GM06990 (cell line): ENCODE measurements around the gene PI4KA.
"Not testable (repeated sequence)": the region's sequence is repeated elsewhere in the genome, so short reads cannot be mapped to it uniquely, and the experiment has no call there.

ENCODE experiments used
- DNase-seq: peaks from one replicate; pipeline ENCODE4 v3.0.0-alpha.2; 2011; ENCODE audit not compliant: insufficient read length; ENCODE audit errors: extremely low read depth
- H3K27me3 ChIP-seq: replicated peaks from 2 replicates; pipeline ENCODE4 v1.6.0; 2011; ENCODE audit warnings: low read length; ENCODE audit not compliant: control insufficient read depth, insufficient read depth
- H3K36me3 ChIP-seq: 2 replicates; pipeline ENCODE4 v1.5.1; 2011; ENCODE audit warnings: low read length; ENCODE audit not compliant: control insufficient read depth, insufficient read depth
- H3K4me3 ChIP-seq: replicated peaks from 2 replicates; pipeline ENCODE4 v1.5.1; 2011; ENCODE audit warnings: low read depth, mild to moderate bottlenecking, control low read depth, low read length
- CTCF ChIP-seq: IDR thresholded peaks from 2 replicates; pipeline ENCODE4 v1.5.1; 2011; ENCODE audit warnings: low read length, control low read depth, mild to moderate bottlenecking, inconsistent platforms; ENCODE audit not compliant: insufficient read depth, poor library complexity, severe bottlenecking

The PI4KA gene

GRCh38 chr22:20847318-20847822 is 11.2 kb downstream of the PI4KA start:
- no peaks in the 10 kb centered on the region for H3K27me3 ChIP-seq
- no peak for DNase-seq
- no peak for TF ChIP-seq CTCF
- no peak overlapping the region for H3K4me3 ChIP-seq
- no peaks in the 10 kb centered on the region for H3K36me3 ChIP-seq

GRCh38 chr22:20844055-20845037 is 14.3 kb downstream of the PI4KA start:
- no peak for TF ChIP-seq CTCF
- Histone ChIP-seq H3K36me3 (no peaks in the 10 kb centered on the region), H3K27me3 (no peaks in the 10 kb centered on the region), H3K4me3 (no peak overlapping the region)
- DNase-seq, result no peak

- no peak for TF ChIP-seq CTCF
- DNase-seq, result no peak
These were observed 15.1 kb downstream of the PI4KA start for GRCh38 chr22:20843501-20843900.

GRCh38 chr22:20840646-20841371 is 17.8 kb downstream of the PI4KA start:
- no peak overlapping the region for H3K4me3 ChIP-seq
- no peaks in the 10 kb centered on the region for H3K36me3 ChIP-seq
- no peak for TF ChIP-seq CTCF
- H3K27me3 ChIP-seq, result no peaks in the 10 kb centered on the region
- no peak for DNase-seq

More at GRCh38 chr22:20843501-20843900, 15.1 kb downstream of the PI4KA start:
- Histone ChIP-seq H3K4me3 (no peak overlapping the region), H3K27me3 (no peaks in the 10 kb centered on the region), H3K36me3 (no peaks in the 10 kb centered on the region)

GRCh38 chr22:20839837-20840645 is 18.6 kb downstream of the PI4KA start:
- H3K27me3 ChIP-seq, result no peaks in the 10 kb centered on the region
- no peak for DNase-seq
- no peak for TF ChIP-seq CTCF
- H3K4me3 ChIP-seq, result no peak overlapping the region
- no peaks in the 10 kb centered on the region for H3K36me3 ChIP-seq

GRCh38 chr22:20839354-20839753 is 19.3 kb downstream of the PI4KA start:
- H3K4me3 ChIP-seq, H3K27me3 ChIP-seq, DNase-seq, H3K36me3 ChIP-seq: not testable (repeated sequence)
